Activated T-cell treated with anti-CD3 and anti-CD28 coated beads, Interleukin-2, amount 50 U/mL, for 1 hour (primary cell): ENCODE results near the gene USP3.

Experiments used
- DNase-seq: peaks from one replicate; pipeline ENCODE4 v3.0.0-alpha.2; 2020

The USP3 gene

DNA sequence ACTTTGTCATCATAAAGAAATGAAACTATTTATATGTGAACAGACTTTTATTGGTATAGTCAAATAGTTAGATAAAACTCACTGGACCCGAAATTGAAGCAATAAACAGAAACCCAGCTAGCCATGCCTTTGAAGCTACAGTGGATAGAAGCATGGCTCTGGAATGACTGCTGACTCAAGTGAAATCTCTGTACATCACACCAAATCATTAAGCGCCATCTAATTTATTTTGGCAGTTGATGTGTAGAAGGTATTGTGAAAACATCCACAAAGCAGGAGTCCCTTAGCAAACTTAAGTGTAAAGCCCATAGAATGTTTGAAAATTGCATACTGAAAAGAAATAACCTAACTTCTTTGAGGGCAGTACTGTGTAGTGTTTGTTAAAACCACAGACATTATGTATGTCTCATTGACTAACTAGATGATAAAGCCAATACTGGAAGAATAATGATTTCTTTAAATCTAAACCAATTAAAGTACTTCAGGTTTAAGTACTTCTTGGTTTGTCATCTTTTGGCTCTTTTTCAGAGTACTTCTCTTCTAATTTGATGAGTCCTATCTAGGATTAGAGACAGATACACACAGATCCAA is 50.0 kb downstream of the USP3 start:
- DNase-seq: no peak

DNA sequence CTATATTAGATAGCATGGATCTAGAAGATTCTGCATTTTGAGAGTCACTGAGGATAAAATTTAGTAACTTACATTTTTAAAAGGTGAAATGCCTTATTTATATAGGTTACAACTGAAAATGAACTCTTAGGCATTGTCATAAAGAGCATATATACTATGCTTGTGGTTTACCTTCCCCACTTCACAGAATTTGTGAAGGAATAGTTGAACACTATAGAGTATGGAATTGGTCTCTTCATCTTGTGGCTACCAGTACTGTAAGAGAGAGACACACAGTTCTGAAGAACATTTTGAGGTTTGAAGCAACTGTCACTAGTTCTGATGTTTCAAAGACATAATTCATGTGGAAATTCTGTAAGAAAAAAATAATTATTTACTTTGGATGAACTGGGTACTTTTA is 51.1 kb downstream of the USP3 start:
- DNase-seq: no peak

DNA sequence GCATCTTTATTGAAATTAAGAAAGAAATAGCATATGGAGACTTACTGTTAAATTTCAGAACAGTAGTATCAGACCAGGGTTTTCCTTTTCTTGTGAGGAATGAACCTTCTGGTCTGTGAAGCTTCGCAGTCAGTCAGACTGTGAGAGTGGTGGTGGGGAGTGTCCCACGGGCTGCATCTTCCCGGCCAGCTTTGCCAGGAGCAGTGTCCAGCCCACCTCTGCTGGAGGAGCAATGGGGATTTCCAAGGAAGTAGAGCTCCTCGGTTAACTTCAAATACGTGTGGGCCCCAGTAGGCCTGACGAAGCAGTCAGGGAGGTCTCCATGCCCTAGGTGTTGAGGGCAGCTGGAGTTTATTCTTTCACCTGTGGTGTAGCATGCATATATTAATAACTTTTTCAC is 51.9 kb downstream of the USP3 start:
- DNase-seq: no peak

DNA sequence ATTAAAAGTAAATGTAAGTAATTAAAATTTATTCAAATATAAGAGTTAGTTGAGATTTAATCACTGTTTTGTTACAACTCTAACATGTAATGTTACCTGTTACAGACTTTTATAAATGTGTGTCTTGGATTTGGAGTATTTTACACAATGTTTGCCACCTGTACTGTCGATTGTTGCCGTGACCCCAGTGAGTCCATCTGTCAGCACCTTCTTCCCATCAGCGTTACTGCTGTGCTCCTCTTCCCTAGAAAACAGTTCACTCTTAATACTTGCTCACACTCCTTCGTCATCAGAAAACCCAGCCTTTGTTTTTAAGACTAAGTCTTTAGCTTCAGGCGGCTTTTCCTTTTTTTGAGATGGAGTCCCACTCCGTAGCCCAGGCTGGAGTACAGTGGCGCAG is 52.3 kb downstream of the USP3 start:
- DNase-seq: no peak

DNA sequence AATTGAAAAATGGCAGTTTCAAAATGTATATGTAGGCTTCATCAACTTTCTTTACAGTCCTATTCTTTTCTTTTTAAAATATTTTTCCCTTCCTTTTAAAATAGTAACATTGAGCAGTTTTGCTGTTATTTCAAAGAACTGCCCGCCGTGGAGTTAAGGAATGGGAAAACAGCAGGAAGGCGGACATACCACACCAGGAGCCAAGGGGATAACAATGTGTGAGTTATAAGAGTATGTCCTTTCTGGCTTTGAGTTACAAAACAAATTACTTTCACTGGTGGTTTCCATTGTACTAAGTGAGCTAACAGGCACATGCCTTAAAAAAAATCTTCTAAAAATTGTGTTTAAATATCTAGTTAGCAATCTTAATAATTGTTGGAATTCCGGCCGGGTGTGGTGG is 55.4 kb downstream of the USP3 start:
- no peak for DNase-seq

DNA sequence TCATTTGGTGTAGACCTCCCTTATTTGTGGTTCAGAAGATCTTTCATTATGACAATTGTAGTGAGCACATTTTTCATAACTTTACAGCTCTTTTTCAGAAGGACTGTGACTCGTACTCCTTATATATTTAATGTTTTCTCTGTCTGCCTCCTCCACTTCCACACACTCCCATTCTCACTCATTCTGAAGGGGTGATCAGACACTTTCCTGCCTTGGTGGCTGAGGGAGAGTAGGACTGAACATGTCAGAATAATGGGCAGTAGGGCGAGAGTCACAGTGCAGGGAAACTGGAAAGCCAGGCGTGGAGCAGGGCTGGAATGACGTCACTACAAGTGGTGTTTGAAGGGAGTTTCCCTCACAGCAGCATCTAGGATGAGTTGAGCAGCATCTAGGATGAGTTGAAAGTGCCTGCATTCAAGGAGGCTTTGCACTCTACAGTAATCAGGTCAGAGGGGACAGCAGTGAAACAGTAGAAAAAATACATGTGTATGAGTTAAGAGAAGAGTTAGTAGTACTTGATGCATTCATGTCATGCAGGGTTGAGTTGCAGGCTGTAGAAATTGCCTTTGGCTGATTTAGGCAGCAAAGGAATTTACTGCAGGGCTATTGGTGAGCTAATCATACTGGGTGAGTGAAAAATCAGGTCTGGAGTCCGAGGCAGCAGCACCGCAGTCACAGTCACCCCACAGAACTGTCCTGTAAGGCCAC is 56.5 kb downstream of the USP3 start:
- no peak for DNase-seq

DNA sequence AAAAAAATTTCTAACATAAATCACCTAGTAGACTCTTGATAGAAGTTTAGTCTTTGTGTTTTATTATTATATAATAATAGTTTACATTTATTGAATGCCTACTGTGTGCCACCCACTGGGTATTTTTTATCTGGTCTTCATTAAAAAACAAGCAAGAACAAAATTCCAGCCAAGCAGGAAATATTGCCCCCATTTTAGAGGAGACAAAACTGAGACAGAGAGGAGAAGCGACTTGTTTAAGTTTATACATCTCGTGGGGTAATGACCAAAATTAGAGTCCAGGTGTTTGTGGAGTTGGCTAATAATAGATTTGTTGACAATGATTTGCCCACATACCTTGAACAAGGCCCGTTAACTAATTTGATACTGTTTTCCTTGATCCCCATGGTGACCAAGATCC is 59.7 kb downstream of the USP3 start:
- DNase-seq: no peak

DNA sequence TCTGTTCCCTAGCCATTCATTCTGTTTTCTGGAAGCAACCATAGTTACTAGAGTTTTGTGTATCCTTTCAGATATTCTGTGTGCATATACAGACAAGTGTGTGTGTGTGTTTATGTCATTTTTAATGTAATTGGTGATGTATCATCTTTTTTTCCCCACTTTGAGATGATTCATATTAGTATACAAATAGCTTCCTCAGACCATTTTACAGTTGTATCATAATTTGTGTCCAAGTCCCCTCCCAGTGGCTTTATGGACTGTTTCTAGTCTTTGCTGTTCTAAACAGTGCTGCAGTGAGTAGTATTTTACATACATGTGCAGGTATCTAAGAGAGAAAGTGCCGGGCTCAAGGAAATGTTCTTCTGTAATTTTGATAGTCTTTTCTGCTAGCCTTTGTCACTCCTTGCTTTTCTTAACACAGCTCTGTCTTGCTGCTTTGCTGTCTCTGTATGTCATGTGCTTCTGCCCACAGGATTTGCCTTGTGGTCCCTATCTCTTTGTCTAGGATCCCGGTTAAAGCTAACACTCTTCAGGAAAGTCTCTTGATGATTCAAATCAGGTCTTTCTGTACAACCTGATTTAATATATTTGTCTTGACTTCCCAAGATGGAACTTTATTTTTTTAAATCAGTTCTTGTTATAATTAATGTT is 61.3 kb downstream of the USP3 start:
- DNase-seq: no peak

DNA sequence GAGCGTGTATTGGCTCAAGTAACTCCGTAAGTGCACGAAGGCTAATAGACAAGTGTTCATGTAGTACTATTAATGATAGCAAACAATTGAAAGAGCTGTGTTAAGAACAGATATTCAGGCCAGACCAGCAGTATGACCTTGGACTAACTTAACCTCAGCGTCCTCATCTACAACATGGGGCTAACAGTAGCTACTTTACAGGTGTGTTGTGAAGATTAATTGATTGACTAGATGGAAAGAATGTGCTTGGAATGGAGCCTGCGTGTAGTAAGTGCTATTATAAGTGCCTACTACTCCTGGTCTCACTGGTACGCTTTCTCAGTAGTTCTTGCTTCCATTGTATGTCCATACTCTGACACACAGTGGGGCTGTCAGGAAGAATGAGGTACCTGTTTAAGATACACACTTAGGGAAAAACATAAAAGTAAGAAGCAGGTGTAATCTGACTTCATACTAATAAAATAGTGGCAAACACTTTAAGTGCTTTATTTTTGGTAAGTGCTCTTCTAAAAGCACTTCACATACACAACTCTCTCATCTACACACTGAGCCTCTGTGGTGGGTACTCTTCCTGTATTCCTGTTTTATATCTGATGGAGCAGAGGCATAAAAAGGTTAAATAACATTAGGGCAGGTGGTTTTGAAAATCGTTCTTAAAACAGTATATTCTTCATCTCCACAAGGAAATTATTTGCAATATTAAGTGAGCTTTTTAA is 68.5 kb downstream of the USP3 start:
- DNase-seq: no peak

DNA sequence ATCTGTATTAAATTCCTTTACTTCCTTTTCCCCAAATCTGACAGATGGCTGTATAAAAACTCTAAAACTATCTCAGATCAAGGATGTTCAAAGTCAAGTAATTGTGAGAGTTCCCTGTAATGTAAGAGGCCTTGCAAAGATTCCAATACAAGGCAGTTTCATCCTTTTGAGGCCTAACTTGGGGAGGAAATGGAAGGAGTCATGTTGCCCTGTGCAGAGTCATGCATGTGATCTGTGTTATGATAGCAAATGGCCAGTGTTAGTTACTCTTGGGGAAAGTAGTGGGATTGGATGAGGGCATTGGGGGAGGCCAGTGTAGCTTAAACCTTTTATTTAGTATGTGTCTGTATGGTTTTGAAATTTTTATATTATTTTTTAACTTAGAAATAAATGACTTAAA is 69.1 kb downstream of the USP3 start:
- DNase-seq: no peak

DNA sequence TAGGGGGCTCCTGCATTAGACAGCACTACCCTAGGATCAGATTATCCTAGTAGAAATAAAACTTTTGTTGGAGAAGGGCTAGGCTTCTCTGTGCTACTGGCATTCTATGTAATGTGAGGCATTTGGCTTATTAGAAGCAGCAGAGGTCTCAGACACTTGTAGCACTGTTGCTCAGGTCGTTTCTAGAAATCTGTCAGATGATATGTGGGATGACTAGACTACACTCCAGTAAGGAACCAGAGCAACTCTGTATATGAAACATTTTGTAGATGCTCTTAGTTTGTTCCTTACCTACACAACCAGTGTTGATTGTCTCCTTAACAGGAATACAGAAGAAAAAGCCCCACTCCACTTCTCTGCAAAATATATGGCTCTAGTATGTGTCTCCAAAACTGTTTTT is 70.9 kb downstream of the USP3 start:
- DNase-seq: no peak

DNA sequence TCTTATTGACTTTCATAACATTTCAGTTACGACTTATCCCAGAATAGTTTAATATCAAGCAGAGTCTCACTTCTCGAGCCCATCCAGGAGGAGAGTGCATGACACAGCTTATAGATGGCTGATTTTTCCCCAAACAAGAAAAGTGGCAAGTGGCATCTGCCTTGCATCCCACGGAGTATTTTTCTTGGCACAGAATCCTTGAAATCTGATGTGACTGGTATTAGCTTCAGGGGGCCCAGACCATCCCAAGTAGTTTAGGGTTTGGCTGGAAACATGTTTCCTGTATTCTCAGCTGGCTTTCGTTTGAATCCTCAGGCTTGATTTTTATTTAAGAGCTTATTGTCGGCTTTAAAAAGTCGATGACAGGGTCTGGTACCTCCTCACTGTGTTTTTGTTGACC is 72.0 kb downstream of the USP3 start:
- no peak for DNase-seq

DNA sequence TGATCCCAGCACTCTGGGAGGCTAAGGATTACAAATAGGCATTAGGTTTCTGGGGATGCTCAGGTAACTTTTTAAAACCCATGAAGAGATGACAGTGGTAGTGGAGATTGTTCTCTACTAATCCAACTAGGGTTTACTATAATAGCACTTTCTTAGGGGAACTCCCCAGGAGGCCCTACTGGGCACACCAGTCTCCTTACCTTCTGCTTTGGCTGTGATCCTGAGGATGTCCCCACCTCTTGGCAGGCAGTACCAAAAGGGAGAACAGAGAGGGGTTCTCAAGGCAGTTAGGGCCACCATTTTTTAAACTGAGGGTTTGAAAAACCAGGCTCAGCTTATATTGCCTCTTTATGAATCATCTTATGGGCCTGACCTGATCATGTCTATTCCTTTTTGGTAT is 77.8 kb downstream of the USP3 start:
- DNase-seq: no peak

DNA sequence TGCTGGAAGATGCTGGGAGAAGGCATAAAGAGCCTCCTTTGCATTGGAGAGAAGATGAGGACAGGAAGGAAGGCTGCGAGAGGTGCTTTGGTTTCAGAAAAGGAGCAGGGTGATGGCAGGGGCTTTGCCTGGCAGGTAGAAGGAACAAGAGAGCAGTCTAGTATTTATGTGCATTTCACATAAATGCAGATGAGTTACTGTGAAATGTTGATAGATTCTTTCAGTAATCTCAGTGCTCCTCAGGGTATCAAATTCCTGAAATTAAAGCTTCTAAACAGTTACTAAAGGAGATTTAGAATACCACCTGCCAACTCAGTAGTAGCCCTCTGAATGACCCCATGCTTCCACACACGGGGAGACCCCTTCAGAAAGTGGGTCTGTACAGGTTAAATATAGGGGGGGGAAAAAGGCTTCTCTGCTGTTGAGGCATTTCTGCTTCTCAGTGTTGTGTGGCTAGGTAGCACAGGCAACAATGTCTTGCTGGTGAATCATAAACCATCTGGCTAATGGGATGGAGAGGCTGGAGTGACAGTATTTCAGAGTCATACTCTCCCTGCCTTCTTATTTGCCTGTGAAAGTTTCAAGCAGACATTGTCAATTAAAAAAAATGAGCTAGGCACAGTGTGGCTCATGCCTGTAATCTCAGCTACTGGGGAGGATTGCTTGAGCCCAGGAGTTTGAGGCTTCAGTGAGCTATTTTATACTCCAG is 78.5 kb downstream of the USP3 start:
- DNase-seq: no peak

DNA sequence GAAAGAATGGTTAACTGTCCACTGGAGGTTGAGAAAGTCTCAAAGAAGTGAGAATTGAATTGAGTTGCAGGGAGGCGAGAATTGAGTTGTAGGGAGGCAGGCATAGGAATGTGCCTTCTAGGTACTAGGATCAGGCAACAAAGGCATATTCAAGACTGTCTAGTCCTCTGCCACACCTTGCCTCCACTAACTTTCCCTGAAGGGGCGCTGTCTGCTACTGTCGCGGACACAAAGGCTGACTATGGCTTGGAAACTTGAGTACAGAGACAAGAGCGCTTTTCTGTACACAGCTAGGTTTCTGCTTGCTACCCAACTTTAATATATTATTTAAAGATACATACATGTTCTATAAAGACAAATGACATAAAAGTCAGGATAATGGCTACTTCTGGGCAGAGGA is 82.4 kb downstream of the USP3 start:
- no peak for DNase-seq

DNA sequence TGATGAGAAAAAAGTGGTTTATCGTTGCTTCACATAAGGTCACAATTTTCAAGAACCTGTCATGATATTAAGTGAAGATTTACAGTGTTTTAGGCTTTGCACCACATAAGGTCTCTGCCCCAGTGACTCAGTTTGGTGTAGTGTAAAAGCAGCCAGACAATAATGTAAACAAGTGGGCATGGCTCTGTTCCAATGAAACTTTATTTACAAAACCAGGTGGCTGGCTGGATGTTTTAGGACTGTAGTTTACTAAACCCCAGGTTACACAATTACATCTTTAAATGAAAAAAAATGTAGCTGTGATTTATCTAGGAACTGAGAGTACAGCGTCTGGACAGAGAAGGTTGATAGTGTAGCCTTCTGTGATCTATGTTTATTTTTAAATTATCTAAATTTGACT is 83.1 kb downstream of the USP3 start:
- no peak for DNase-seq

DNA sequence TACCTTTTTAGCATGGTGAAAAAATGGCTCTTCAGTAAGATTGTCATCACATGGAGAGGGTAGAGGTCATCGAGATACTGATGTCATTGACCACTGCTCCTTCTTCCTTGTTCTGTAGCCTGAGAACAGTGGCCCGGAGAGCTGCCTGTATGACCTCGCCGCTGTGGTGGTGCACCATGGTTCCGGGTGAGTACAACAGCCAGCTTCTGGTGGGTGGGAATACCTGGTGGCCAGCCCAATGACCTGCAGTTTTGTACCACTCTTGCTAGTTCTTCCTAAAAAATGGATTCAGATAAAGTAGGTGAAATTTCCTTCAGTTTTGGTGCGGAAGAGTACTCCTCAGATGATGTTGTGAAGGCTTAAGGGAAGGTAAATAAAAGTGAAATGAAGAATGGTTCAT is 84.4 kb downstream of the USP3 start:
- DNase-seq: no peak

DNA sequence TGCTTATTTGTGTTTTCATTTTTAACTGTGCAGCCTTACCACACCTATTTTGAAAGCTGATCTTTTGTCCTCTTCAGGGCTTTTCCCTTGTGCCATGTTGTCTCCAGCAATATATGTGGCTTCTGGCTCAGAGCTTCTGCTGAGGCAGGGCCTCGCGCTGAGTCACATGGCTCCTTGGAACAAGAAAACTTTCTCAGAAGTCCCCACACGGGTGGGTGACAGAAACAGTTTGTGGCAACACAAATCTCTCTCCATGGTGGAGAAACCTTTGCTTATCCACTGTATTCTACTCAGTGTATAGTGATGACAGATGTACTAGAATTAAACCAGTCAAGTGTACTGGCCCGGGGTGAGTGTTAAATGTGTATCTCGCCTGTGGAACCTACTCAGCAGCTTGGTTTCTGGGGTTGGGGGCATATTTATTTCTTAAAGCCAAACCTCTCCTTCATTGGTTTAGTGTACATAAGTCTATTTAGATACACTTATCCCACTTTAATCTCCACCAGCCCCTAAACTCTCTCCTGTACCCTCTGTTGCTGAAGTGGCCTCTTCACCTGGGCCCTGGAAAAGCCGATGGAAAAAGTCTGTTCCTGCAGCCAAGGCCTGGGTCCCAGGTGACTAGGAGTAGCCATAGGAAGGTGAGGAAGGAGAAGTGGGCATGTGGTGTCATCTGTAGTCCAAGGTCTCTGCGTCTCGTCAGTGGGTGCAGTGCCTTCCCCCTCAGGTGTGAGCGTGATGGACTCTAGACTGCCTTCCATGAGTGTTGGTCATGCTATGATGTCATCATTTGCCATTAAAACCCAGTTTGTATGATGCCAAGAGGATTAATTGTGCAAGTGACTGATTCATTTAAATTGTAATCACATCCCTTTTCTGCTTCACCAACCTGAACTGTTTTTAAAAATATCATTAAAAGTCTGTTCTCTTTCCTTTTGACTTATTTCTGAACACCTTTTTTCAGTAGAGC is 89.6 kb downstream of the USP3 start:
- peak; percentile 37 for DNase-seq

DNA sequence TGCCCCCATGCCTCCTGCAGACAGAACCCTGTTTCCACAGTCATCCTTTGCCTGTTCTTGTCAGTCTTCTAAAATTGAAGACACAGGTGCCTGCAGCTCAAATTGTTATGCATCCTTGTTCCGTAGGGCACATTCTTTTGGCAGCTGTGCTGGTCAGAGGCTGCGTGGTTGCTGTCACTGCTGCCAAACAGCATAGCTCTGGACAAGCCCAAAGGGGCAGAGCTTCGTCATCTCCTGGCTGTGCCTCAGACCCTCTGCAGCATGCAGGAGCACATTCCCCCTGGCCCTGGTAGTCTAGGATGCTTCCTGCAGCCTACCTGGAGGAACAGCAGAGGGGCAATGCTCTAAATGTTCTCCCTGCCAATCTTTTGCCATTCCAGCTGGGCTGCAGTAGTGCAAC is 90.7 kb downstream of the USP3 start:
- DNase-seq: no peak

DNA sequence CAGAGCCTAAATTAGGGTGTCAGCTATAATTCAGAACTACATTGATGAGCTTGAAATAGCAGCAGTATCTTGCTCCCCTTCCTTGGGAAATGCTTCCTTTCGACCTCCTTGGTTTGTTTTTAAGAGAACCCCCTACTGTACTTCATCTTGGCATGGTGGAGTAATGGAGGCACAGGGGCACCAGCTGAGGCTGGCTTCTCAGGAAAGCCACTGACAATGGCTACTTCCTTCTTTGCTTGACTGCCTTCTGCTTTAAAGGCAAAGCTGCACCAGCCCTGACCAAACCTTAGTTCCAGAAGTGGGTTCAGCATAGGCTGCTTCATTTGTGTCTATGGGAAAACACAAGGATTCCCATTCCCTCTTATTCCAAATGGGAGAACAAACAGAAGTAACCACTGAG is 91.3 kb downstream of the USP3 start:
- DNase-seq: no peak

DNA sequence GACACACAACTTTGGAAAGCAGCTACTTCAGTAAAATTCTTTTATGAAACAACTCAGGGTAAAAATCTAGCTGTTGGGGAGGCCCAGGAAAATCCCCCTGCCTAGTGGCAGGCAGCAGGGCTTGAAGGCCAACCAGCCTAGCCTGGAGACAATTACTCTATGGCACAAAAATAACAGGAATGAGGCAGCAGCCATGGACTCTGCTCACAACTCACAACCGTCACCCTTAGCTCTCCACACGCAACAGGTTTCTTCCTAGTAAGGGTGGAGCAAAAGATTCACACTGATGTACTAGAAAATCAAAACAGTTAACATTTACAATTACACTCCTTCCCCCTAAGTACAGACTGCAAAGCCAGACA is 92.3 kb downstream of the USP3 start:
- DNase-seq: no peak
